Gastrocnemius medialis (tissue), 4 donors: Measurements from ENCODE around the gene ZNF423. TPM values are rescaled to one million over a fixed set of nuclear protein-coding genes. Genes with fewer than 3 reads are reported as not detected.

Source experiments
- ATAC-seq, 2 donors: fragments of 150-250 bp; one replicate each; pipeline ENCODE4 v1.9.1; 2016
- DNase-seq, 2 donors: peaks; one replicate each; pipeline ENCODE4 v3.0.0-alpha.2; 2019
- H3K27ac ChIP-seq, 4 donors: fragments of 200-600 bp; sonication (generic); 1 replicate in 1 of 4; 2 replicates in 3 of 4; pipeline ENCODE4 v1.5.1; 2016 to 2018; ENCODE audit warnings: mild to moderate bottlenecking in 2 of 4, moderate library complexity in 1 of 4
- H3K27me3 ChIP-seq, 3 donors: fragments of 200-600 bp; sonication (generic) in 2 of 3; 1 replicate in 1 of 3; 2 replicates in 2 of 3; pipeline versions ENCODE4 v1.5.1 to v1.6.0; 2016 to 2019; ENCODE audit warnings: mild to moderate bottlenecking in 1 of 3, moderate library complexity in 1 of 3
- H3K36me3 ChIP-seq, 2 donors: fragments of 200-600 bp; sonication (generic) in 1 of 2; one replicate each; pipeline ENCODE4 v1.5.1; 2017 to 2018
- H3K4me1 ChIP-seq, 2 donors: fragments of 200-600 bp; sonication (generic) in 1 of 2; one replicate each; pipeline ENCODE4 v1.5.1; 2016 to 2017; ENCODE audit warnings: mild to moderate bottlenecking in 2 of 2
- H3K4me3 ChIP-seq, 4 donors: fragments of 200-600 bp; sonication (generic) in 3 of 4; 1 replicate in 1 of 4; 2 replicates in 3 of 4; pipeline ENCODE4 v1.5.1; 2016 to 2019; ENCODE audit warnings: mild to moderate bottlenecking in 2 of 4
- H3K9me3 ChIP-seq, 3 donors: fragments of 200-600 bp; sonication (generic) in 2 of 3; 1 replicate in 1 of 3; 2 replicates in 2 of 3; pipeline ENCODE4 v1.5.1; 2016 to 2019
- CTCF ChIP-seq, 5 experiments: fragments of 450-650 bp in 3 of 5; fragments of 200-600 bp in 2 of 5; sonication (generic) in 2 of 5; IDR thresholded peaks in 4 of 5; conservative IDR thresholded peaks in 1 of 5; 1 replicate in 4 of 5; 2 replicates in 1 of 5; pipeline ENCODE4 v1.5.1; 2016 to 2019; ENCODE audit warnings: antibody characterized with exemption in 5 of 5, mild to moderate bottlenecking in 3 of 5, moderate library complexity in 3 of 5
- POLR2A ChIP-seq, 2 donors: fragments of 450-650 bp; IDR thresholded peaks; one replicate each; pipeline ENCODE4 v1.6.1; 2017; ENCODE audit warnings: antibody characterized with exemption in 2 of 2, mild to moderate bottlenecking in 2 of 2, moderate library complexity in 2 of 2
- in situ Hi-C, 4 donors: fragments of 200-750 bp; cut with MboI; loops; one replicate each; pipeline versions ENCODE4 v1.15.0 to v1.8.0; 2017; ENCODE audit warnings: low sequenced_read_pairs in 4 of 4
- intact Hi-C: fragments of 100-400 bp; cut with DNase I; formaldehyde crosslinking; loops from one replicate; pipeline ENCODE4 v1.15.1; 2023; ENCODE audit warnings: low total_unique reads
- total RNA-seq, 4 donors: library from RNA; depleted of rRNA; stranded (reverse); fragments of >200 nt; gene quantifications; one replicate each; pipeline versions ENCODE4 v1.1.0 to v1.2.3, GENCODE V29; 2016

ZNF423 gene
- total RNA-seq, 4 donors from 2014 or later: 8.4 to 15.8 (median 12.5) TPM

- DNase-seq: no peak
- Histone ChIP-seq H3K4me1 (peaks cover 4 to 5% of the 10 kb centered on the region in 2 donors), H3K36me3 (no peaks in the 10 kb centered on the region), H3K4me3 (no peak overlapping the region), H3K9me3 (no peaks in the 10 kb centered on the region), H3K27me3 (no peaks in the 10 kb centered on the region), H3K27ac (no peak overlapping the region)
- intact Hi-C loops (no loop called here), in situ Hi-C loops (no loop called here)
- TF ChIP-seq POLR2A (IDR thresholded peaks at IDR 0.05) (no peak), CTCF (IDR thresholded peaks at IDR 0.05 in 4 of 5, conservative IDR thresholded peaks at IDR 0.05 in 1 of 5) (no peak)
- no peak for ATAC-seq
Measured at GRCh38 chr16:49672753-49673152, 183.2 kb downstream of the ZNF423 start.

GRCh38 chr16:49671333-49671732, 184.6 kb downstream of the ZNF423 start:
- Histone ChIP-seq H3K4me3 (no peak overlapping the region), H3K27me3 (no peaks in the 10 kb centered on the region), H3K27ac (no peak overlapping the region), H3K4me1 (peaks cover 0 to under 1% of the 10 kb centered on the region in 2 donors), H3K36me3 (no peaks in the 10 kb centered on the region), H3K9me3 (no peaks in the 10 kb centered on the region)
- in situ Hi-C loops: no loop called here
- ATAC-seq (no peak), DNase-seq (no peak)
- intact Hi-C loops: no loop called here
- TF ChIP-seq POLR2A (IDR thresholded peaks at IDR 0.05): no peak

GRCh38 chr16:49670627-49671026, 185.3 kb downstream of the ZNF423 start:
- intact Hi-C loops: no loop called here
- ATAC-seq (no peak), DNase-seq (no peak)
- TF ChIP-seq POLR2A (IDR thresholded peaks at IDR 0.05) (no peak), CTCF (IDR thresholded peaks at IDR 0.05 in 4 of 5, conservative IDR thresholded peaks at IDR 0.05 in 1 of 5) (no peak)
- Histone ChIP-seq H3K27ac (no peak overlapping the region), H3K27me3 (no peaks in the 10 kb centered on the region), H3K9me3 (no peaks in the 10 kb centered on the region), H3K4me3 (no peak overlapping the region), H3K36me3 (no peaks in the 10 kb centered on the region), H3K4me1 (no peaks in the 10 kb centered on the region)
- in situ Hi-C loops: no loop called here

GRCh38 chr16:49665482-49666230, 190.3 kb downstream of the ZNF423 start:
- ATAC-seq (no peak), DNase-seq (no peak)
- Histone ChIP-seq H3K36me3 (no peaks in the 10 kb centered on the region), H3K4me1 (peaks cover 35 to 36% of the 10 kb centered on the region in 2 donors), H3K27ac (no peak overlapping the region), H3K4me3 (no peak overlapping the region), H3K9me3 (no peaks in the 10 kb centered on the region), H3K27me3 (no peaks in the 10 kb centered on the region)
- TF ChIP-seq POLR2A (IDR thresholded peaks at IDR 0.05) (no peak), CTCF (IDR thresholded peaks at IDR 0.05 in 4 of 5, conservative IDR thresholded peaks at IDR 0.05 in 1 of 5) (no peak)
- in situ Hi-C loops (no loop called here), intact Hi-C loops (loop anchor here (10.0 kb wide), 1 partner anchor 489 kb away; the partner anchor contains the start of gene TENT4B)

- peaks cover 35 to 36% of the 10 kb centered on the region in 2 donors for H3K4me1 ChIP-seq
- intact Hi-C loops: loop anchor here (5.0 to 10.0 kb wide), 3 partner anchors 148 to 490 kb away; partner anchors contain the start of genes TENT4B and ZNF423
- H3K27ac ChIP-seq: peak overlapping the region; percentile 47 to 64 (median 61)
- ATAC-seq (no peak), DNase-seq (no peak)
- no peaks in the 10 kb centered on the region for H3K27me3 ChIP-seq
- peak overlapping the region; percentile 12 to 26 (median 18) for H3K4me3 ChIP-seq
- no peaks in the 10 kb centered on the region for H3K36me3 ChIP-seq
- H3K9me3 ChIP-seq: no peaks in the 10 kb centered on the region
- TF ChIP-seq POLR2A (IDR thresholded peaks at IDR 0.05): no peak
- TF ChIP-seq CTCF (IDR thresholded peaks at IDR 0.05 in 4 of 5, conservative IDR thresholded peaks at IDR 0.05 in 1 of 5): no peak
- in situ Hi-C loops: no loop called here
Measured at GRCh38 chr16:49664221-49665215, 191.4 kb downstream of the ZNF423 start.
